Subcutaneous adipose tissue (tissue), 4 donors: Measurements from ENCODE around the gene RTBDN. TPM values are rescaled to one million over a fixed set of nuclear protein-coding genes. Genes with fewer than 3 reads are reported as not detected.

Experiments used
- total RNA-seq, 4 donors: library from RNA; depleted of rRNA; stranded (reverse); fragments of >200 nt; gene quantifications; one replicate each; pipeline ENCODE4 v1.1.0, GENCODE V29; 2016
- TF ChIP-seq, protein P1 (sequence below): fragments of 450-650 bp; IDR thresholded peaks from one replicate; pipeline ENCODE4 v1.5.1; 2016; ENCODE audit warnings: low read depth, mild to moderate bottlenecking, control low read depth, antibody characterized with exemption, moderate library complexity

The RTBDN gene
- total RNA-seq, result not detected

DNA sequence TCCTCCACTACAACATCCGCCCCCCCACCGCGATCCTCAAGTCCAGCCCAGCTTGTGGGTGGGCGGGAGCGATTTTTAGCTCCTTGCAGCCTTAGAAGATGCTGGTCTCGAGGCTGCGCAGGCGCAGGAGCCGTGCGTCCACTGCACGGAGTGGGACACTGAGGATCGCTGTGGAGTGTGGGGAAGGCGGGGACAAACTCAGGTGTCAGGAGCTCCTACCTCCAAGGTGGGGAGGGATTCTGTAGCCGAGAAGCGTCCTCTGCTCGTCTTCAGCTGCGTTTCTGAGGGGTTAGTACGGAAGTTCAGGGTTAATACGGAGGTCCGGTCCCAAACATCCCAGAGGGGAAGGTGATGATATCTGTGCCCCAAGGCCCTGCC is at the start of gene RTBDN:
TSS of gene RTBDN (minus strand) at position 14 of the 378 bp plus-strand sequence. CDS start 4,600 bp downstream, outside the sequence.
- TF ChIP-seq, protein P1, sequence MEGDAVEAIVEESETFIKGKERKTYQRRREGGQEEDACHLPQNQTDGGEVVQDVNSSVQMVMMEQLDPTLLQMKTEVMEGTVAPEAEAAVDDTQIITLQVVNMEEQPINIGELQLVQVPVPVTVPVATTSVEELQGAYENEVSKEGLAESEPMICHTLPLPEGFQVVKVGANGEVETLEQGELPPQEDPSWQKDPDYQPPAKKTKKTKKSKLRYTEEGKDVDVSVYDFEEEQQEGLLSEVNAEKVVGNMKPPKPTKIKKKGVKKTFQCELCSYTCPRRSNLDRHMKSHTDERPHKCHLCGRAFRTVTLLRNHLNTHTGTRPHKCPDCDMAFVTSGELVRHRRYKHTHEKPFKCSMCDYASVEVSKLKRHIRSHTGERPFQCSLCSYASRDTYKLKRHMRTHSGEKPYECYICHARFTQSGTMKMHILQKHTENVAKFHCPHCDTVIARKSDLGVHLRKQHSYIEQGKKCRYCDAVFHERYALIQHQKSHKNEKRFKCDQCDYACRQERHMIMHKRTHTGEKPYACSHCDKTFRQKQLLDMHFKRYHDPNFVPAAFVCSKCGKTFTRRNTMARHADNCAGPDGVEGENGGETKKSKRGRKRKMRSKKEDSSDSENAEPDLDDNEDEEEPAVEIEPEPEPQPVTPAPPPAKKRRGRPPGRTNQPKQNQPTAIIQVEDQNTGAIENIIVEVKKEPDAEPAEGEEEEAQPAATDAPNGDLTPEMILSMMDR, result no peak

DNA sequence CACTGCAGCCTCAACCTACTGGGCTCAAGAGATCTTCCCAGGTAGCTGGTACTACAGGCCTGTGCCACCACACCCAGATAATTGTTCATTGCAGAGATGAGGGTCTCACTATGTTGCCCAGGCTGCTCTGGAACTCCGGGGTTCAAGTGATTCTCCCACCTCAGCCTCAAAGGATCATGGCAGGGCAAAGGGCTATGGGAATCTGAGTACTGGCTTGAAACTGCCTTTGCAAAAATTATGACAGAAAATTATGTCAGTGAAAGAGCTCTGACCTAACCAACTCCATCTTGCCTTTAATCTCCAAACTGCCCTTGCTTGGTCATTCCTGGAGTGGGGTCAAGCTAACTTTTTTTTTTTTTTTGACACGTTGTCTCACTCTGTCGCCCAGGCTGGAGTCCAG is 48.2 kb upstream of the RTBDN start:
- TF ChIP-seq, protein P1, result no peak

DNA sequence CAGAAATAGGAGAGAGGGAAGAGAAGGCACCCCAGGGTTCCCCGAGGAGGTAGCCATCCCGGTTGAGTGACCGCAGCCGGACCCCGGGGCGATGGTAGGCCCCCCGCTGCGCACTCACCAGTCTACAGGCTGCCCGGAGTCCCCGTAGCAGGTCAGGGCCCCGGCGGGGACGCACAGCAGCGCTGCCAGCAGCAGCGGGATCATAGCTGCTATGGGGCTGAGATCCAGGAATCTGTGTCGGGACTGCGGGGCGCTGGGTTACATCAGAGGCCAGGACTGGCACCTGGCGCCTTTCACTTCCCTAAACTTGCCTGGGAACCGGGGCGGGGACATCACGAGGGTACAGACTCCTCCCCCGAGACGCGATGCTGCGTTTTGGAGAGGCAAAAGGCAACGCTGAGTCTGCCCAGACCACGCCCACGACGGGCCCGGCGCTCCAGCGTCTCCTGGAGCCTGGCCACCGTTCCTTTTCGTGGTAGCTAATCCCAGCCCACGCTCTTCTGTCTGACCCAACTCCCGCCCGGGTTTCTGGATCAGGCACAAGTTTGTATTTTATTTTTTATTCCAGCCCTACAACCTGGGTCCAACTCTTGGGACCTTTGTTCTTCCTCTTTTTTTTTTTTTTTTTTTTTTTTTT is 46.9 kb upstream of the RTBDN start, which contains the start of gene DNASE2:
TSS of gene DNASE2 (minus strand) at position 278 of the 637 bp plus-strand sequence. CDS start at position 204, 74 bp downstream.
- TF ChIP-seq, protein P1, result no peak

DNA sequence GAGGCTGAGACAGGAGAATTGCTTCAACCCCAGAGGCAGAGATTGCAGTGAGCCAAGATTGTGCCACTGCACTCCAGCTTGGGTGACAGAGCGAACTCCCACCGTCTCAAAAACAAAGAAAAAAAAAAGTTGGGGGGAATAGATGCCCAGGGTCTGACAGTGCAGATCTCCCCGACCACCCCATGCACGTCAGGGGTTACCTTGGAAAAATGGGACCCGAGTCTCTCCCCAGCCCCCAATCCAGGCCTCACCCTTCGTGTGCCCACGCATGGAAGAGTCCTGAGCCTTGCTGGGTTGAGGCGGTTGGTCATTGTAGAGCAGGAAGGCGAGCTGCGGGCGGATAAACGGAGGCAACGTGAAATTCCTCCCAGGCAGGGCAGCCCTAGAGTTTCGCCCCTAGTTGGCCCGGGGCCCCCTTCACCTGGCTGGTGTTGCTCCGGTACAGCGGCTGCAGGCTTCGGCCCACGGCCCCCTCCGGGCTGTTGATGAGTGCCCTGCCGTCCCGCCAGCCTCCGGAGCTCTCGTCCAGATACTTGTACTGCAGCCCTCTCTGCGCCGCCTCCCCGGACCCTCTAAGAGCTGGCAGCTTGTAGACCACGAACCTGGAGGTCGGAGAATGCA is 46.3 kb upstream of the RTBDN start:
- TF ChIP-seq, protein P1, result no peak

DNA sequence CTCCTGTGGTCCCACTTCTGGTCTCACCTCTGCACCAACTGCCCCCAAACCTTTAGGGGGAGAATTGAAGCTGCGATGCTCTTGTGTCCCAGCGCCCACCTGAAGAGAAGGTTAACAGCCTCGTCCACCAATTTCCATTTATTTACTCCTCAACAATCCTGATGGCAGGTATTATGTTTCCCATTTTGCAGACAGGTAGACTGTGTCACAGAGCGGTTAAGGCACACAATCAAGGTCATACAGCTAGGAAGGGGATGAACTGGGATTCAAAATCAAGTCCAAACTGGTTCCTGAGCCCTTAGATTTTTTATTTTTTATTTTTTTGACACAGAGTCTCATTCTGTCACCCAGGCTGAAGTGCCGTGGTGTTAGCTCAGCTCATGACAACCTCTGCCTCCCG is 40.7 kb upstream of the RTBDN start:
- TF ChIP-seq, protein P1, result no peak

DNA sequence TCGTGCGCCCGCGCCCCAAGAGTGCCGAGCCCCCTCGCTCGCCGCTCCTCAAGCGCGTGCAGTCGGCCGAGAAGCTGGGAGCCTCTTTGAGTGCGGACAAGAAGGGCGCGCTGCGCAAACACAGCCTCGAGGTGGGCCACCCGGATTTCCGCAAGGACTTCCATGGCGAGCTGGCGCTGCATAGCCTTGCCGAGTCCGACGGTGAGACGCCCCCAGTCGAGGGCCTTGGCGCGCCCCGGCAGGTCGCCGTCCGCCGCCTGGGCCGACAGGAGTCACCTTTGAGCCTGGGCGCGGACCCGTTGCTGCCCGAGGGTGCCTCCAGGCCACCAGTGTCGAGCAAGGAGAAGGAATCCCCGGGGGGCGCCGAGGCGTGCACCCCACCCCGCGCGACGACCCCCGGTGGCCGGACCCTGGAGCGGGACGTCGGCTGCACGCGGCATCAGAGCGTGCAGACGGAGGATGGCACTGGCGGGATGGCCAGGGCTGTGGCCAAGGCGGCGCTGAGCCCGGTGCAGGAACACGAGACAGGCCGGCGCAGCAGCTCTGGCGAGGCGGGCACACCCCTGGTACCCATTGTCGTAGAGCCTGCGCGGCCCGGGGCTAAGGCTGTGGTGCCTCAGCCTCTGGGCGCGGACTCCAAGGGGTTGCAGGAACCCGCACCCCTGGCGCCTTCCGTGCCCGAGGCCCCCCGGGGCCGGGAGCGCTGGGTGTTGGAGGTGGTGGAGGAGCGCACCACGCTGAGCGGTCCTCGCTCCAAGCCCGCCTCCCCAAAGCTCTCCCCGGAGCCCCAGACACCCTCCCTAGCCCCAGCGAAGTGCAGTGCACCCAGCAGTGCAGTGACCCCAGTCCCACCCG is 39.7 kb upstream of the RTBDN start:
- TF ChIP-seq, protein P1, result no peak
